Stromal cell of bone marrow (primary cell): ENCODE measurements around the gene UNC13B.
A peak's percentile ranks its signal among the peaks of the same experiment; 100 is the strongest.

Experiments used
- DNase-seq: peaks from one replicate; pipeline ENCODE4 v3.0.0-alpha.2; 2012; ENCODE audit warnings: low read depth

The UNC13B gene

DNA sequence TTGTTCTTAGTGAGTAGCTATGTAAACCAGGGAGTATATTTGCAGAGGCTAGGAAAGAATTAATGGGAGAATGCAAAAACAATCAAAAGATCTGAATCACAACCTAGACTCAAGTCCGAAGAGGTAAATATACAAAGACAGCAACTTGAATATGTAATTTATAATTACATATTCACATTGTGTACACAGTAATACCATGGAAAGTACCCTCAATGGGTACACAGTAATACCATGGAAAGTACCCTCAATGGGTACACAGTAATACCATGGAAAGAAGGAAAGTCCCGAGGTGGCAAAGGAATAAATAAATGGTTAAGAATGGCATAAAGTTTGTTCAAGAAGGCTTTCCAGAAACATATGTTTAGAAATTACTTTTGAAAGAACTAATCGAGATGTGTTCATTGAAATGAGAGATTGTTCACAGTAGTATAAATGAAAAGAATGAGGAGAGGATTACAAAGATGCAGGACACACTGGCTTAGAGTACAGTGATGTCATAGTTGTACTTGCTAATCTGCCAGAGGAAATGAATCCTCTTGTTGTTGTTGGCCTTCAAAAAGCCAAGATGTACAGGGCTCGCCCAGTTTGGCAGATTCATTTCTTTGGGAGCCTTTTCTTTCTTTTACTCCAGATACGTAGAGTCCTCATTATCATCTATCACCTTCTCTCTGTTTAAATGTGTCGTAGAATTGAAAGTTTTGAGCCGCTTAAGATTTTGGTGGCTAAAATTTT lies 116.0 kb downstream of the UNC13B start:
- DNase-seq, result peak; percentile 90

DNA sequence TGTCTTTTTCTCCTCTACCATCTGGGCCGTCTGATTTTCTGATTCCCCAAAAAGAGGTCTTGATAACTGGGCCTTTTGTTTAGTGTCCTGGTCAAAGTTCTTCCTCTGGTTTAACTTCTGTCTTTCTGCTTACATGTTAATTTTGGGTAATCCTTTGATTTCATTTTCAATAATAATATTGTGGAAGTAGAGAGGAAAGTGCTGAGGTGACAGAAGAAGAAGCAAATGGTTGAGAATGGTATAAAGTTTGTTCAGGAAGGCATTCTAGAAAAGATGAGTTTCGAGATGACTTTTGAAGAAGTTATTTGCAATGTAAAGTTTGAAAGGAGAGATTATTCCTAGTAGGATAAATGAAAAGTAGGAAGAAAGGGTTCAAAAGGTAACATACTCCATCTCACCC lies 118.1 kb downstream of the UNC13B start:
- no peak for DNase-seq

DNA sequence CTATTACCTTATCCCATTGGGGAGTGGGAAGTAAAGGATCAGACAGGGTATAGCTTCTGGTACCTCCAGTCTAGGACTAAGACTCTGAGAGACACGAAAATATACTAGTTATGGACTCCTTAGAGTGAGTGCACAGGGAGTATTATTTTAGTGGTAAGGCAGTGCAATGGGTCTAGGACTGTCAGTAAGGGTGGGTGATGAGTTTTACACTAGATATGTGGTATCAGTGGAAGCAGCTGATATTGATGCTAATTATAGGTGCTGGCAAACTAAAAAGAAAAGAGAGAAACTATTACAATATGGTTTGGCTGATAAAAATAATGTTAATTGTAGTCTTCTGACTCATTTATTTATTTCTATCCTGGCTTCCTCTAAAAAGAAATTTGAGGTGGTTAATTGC lies 118.6 kb downstream of the UNC13B start:
- no peak for DNase-seq

DNA sequence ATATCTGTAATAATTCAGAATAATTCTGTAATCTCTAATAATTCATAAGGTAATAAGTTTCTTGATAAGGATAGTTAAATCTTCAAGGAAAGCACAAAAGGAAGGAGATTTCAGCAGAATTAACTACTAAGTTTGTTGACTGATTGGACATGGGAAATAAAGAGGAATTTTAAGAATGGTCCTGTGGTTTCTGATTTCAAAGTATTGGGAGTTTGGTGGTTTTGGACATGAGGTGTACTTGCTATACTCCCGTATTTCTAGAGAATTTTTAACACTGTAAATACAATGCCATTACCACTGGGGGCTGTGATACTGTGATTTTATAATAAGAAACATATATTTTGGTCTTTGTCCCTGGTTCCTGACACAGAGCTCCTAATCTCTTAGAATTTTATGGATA lies 123.9 kb downstream of the UNC13B start:
- no peak for DNase-seq

DNA sequence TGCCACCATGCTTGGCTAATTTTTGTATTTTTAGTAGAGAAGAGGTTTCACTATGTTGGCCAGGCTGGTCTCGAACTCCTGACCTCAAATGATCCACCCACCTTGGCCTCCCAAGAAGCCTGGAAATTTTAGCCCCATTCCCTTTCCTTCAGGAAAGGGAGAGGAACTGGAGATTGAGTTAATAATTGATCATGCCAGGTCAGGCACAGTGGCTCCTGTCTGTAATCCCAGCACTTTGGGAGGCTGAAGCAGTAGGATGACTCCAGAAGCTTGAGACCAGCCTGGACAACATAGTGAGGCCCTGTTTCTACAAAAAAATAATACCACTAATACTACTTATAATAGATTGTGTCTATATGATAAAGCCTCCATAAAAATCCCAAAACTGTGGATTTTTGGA lies 124.6 kb downstream of the UNC13B start:
- DNase-seq, result no peak

- DNase-seq, result no peak
Measured at GRCh38 chr9:35287987-35288632, 126.3 kb downstream of the UNC13B start.

GRCh38 chr9:35288778-35289177 lies 127.0 kb downstream of the UNC13B start:
- no peak for DNase-seq

- no peak for DNase-seq
Measured at GRCh38 chr9:35293376-35293964, 131.7 kb downstream of the UNC13B start.

DNA sequence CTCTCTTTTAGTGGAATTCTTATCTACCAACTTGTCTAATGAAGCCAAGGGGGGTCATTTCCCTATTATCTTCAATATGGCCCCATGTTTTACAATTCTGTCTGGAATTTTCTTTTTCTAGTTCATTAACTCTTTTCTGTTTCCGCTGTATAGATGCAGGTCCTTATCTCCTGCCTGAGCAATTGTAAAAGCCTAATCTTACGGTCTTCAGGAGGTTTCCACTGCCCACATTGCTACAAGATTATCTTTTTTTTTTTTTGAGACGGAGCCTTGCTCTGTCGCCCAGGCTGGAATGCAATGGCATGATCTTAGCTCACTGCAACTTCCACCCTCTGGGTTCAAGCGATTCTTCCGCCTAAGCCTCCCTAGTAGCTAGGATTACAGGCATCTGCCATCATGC lies 132.3 kb downstream of the UNC13B start:
- no peak for DNase-seq

GRCh38 chr9:35294556-35294955 lies 132.7 kb downstream of the UNC13B start:
- DNase-seq, result no peak

DNA sequence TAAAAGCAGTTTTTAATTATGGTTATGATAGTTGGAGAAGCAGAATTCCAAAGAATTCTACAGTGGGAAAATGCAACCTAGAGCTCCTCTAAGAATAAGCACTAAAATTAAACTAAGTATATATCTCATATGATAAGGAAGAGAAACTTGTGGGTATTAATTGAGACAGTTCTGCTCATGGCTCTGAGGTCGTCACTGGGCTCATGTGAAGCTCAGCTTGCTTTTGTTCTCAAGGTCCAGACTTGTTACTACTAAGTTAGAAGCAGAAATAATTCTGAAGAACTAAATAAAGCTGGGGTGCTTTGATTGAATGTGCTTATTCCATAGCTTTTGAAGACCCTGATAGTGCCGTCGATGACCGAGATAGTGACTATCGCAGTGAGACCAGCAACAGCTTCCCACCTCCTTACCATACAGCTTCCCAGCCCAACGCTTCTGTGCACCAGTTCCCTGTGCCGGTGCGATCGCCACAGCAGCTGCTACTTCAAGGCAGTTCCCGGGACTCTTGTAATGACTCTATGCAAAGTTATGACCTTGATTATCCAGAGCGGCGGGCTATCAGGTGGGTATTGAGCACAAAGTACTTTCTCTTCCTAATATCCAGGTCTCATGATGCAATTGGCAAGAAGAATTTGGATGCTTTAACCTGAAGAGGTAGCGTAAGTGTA lies 133.7 kb downstream of the UNC13B start:
- no peak for DNase-seq

- DNase-seq, result no peak
Measured at GRCh38 chr9:35303567-35303966, 141.8 kb downstream of the UNC13B start.

DNA sequence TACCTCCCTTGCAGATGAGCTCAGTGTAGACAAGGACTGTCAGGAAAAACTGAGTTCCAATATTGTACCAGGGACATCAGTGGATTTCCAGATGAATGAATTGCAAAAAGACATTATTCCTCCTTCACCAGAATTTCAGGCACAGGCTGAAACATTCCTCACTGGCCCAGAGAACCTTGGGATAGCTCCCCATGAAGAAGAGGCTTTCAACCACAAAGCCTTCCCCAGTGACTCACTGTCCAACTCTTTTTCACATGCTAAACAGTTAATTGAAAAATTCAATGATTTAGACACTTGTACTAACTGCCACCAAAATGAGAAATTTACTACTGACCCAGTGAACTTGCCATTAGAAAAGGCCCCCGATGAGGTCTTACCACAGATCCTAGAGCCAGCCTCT lies 144.5 kb downstream of the UNC13B start:
- no peak for DNase-seq

GRCh38 chr9:35308316-35308715 lies 146.5 kb downstream of the UNC13B start:
- no peak for DNase-seq

DNA sequence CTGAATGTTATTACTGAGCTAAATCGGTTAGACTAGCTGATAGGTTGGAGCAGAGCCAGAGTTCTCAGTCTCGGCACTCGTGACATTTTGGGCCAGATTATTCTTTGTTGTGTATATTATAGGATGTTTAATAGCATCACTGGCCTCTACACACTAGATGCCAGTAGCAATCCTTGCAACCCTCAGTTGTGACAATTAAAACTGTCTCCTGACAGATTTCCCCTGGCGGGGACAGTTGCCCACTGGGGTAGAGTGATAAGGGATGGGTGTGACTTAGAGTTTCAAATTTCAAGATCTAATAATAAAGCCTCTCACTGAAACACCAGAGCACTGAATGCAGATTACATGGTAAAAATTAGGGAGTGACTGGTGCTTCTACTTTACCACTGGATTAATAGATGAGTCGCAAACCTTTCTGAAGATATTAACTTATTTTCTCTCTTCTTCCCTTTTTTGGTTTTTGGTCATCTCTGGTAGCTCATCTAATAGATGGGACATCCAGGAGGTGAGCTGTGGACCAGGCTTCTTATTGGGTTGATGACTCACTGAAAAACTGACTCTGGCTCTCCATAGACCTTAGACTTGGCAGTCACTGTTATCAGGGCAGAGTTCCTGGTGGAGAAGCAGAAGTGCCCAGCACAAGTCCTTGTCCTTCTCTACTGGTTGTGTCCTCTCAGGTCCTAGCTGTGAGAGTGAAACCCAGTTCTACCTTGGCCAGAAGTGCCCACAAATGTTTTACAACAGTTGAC lies 150.3 kb downstream of the UNC13B start:
- DNase-seq, result peak; percentile 12

GRCh38 chr9:35313460-35313859 lies 151.7 kb downstream of the UNC13B start:
- DNase-seq, result no peak

GRCh38 chr9:35313916-35314315 lies 152.1 kb downstream of the UNC13B start:
- DNase-seq, result peak; percentile 34

DNA sequence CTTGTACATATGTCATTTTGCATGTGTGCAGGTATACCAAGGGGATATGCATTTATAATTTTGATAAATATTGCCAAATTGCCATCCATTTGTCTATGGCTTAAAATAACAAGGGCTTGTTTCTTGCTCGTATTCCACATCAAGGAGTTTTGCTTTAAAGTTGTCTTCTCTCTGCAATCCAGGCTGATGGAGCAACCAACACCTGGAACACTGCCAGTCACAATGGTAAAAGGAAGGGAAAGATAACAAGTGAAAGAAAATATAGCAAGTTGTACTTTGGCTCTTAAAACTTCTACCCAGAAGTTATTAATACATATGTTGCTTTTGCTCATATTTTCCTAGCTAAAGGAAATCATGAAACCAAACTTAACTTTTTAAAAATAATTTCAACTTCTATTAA lies 156.9 kb downstream of the UNC13B start:
- DNase-seq, result no peak

GRCh38 chr9:35322075-35322885 lies 160.5 kb downstream of the UNC13B start:
- DNase-seq, result no peak

DNA sequence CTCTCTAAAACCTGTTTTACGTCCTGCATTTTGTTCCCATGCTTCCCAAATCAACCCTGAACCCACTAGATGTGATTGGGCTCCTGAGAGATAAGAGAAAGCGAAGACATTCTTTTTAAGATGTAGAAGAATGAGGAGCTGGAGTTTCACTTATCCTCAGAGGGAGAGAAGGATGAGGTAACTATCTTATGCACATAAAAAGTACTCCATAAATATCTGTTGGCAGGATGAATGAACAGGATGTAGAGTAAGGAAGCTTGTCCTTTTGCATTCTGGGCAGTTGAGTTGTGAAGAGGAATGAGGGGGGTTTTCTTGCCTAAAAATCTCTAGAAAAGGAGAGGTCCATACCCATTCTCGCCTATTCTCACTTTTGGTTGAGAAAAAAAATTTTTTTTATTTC lies 163.2 kb downstream of the UNC13B start:
- no peak for DNase-seq

DNA sequence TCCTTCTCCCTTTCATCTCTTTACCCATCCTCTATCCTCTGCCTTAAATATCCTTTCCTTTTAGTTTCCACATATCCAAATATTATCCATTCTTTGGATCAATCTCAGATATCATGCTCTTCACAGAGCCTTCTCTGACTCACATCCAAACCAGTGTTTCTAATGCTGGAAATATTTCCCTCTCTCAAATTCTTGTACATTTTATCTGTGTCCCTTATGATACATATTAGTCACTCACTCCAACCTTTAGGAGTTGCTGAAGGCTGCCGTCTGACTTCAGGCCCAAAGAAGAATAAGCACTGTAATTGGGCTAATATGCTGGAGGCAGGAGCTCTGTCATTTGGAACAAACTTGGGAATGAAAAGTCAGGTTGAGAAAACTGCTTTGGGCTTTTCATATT lies 171.7 kb downstream of the UNC13B start:
- DNase-seq, result peak; percentile 68
